Activated T-cell treated with anti-CD3 and anti-CD28 coated beads, Interleukin-2, amount 50 U/mL, for 1 hour (primary cell): ENCODE measurements around the gene RABAC1.

Source experiments
- DNase-seq: peaks from one replicate; pipeline ENCODE4 v3.0.0-alpha.2; 2020

RABAC1 gene

GRCh38 chr19:41913538-41914423, 45.3 kb downstream of the RABAC1 start:
- no peak for DNase-seq

GRCh38 chr19:41912899-41913537, 46.1 kb downstream of the RABAC1 start:
- peak; percentile 47 for DNase-seq

GRCh38 chr19:41911889-41912731, 47.0 kb downstream of the RABAC1 start:
- DNase-seq, result no peak

- DNase-seq, result no peak
Observed at GRCh38 chr19:41910992-41911888, 47.9 kb downstream of the RABAC1 start.

GRCh38 chr19:41910240-41910991, 48.7 kb downstream of the RABAC1 start:
- DNase-seq, result no peak

- no peak for DNase-seq
Observed at GRCh38 chr19:41909706-41910105, 49.4 kb downstream of the RABAC1 start.

GRCh38 chr19:41908724-41909464, 50.2 kb downstream of the RABAC1 start:
- DNase-seq, result no peak

- no peak for DNase-seq
Observed at GRCh38 chr19:41907994-41908615, 51.0 kb downstream of the RABAC1 start.

GRCh38 chr19:41906916-41907680, 52.0 kb downstream of the RABAC1 start:
- DNase-seq, result no peak
